Globus pallidus (tissue), 1 donor: Measurements from ENCODE around the gene STX1A.
"Not testable (repeated sequence)": the region's sequence is repeated elsewhere in the genome, so short reads cannot be mapped to it uniquely, and the experiment has no call there.

Experiments
- DNase-seq: peaks from one replicate; pipeline ENCODE4 v3.0.0-alpha.2; 2015; ENCODE audit warnings: low spot score

The STX1A gene

DNA sequence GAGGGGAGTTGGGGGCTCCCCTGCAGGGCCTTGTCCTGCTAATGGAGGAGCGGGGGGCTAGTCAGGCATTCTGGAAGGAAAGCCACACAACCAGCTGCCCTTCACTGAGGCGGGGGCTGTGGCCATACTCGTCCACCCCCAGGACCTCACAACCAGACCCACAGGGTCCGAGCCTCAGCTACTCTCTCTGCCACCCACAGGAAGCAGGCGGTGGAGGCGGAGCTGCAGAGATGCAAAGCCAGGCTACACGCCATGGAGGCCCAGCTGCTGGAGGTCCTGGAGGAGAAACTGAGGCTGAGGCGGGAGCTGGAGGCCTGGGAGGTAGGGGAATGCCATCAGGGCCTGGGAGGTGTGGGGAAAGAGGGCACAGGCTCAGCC is 16.0 kb upstream of the STX1A start:
- DNase-seq, result no peak

GRCh38 chr7:73734619-73735527 is 15.4 kb upstream of the STX1A start:
- DNase-seq, result peak; percentile 45

- no peak for DNase-seq
These were observed 12.9 kb upstream of the STX1A start for GRCh38 chr7:73732397-73732796.

DNA sequence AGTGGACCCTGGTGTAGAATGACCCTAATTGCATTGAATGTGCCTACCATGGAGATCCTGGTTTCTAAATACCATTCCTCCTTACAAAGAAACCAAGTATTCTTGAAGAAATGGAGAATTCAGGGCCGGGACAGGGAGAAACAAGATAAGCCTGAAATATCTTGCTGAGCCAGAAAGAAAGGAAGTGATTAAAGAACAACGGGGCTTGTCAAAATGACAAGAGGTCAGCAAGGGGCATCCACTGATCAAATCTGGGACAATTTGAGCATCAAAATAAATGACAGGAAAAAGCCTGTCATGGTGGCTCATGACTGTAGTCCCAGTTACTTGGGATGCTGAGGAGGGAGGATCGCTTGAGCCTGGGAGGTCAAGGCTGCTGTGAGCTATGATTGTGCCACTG is 11.0 kb upstream of the STX1A start:
- no peak for DNase-seq

DNA sequence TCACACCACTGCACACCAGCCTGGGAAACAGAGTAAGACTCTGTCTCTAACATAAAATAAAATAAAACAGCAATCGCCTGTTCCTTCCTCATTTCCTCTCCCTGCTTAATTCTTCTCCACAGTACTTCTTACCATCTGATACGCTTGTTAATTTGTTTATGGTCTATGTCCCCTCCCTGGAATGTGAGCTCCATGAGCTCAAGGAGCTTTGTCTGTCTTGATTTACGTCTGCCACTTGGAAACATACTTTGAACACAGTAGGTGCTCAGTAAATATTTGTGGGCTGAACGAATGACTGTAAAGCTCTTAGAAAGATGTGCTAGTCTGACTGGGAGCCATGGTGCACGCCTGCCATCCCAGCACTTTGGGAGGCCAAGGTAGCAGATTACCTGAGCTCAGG is 9.1 kb upstream of the STX1A start:
- no peak for DNase-seq

GRCh38 chr7:73727952-73728351 is 8.5 kb upstream of the STX1A start:
- no peak for DNase-seq

GRCh38 chr7:73726083-73726466 is 6.6 kb upstream of the STX1A start:
- DNase-seq, result no peak

- DNase-seq, result no peak
These were observed 4.3 kb upstream of the STX1A start for GRCh38 chr7:73723813-73724212.

DNA sequence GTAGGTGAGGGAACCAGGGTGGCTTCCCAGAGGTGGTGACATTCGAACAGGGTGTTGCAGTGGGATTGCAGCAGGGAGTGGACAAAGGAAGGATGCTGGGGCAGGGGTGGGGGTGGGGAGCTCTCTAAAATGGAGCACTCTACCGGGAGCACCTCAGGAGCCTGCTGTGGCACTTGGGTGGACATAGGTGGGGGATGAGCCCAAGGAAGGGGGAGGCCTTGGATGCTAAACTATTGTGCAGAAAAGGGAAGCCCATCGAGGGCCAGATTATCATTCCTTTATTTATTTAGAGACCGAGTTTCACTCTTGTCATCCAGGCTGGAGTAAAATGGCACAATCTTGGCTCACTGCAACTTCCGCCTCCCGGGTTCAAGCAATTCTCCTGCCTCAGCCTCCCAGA is 3.3 kb upstream of the STX1A start:
- no peak for DNase-seq

DNA sequence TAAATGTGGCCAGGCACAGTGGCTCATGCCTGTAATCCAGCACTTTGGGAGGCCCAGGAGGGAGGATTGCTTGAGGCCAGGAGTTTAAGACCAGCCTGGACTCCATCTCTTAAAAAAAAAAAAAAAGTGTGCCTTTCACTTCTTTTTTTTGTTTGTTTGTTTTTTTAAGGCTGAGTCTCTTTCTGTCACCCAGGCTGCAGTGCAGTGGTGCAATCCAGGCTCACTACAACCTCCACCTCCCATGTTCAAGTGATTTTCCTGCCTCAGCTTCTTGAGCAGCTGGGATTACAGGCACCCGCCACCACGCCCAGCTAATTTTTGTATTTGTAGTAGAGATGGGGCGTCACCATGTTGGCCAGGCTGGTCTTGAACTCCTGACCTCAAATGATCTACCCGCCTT is 2.7 kb upstream of the STX1A start:
- DNase-seq, result not testable (repeated sequence)

DNA sequence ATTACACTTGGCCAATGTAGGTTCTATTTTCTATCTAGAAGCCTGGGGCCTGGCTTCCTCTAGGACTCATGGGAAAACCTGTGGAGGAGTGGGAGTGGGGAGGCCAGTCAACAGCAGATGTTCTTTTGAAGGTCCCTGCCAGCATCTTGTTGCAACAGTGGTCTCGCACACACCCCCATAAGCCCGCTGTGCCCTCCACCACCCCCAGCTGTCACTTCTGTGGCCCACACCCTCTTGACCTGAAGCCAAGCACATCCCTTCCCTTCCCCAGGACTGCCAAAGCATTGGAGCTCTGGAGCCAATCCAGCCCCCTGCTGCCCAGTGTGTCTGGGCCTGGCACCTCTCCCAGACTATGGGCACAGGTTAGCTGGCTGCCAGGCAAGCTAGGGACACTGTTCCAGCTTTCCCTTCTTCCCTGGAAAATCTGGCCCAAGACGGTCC is 1.9 kb upstream of the STX1A start:
- peak; percentile 69 for DNase-seq

DNA sequence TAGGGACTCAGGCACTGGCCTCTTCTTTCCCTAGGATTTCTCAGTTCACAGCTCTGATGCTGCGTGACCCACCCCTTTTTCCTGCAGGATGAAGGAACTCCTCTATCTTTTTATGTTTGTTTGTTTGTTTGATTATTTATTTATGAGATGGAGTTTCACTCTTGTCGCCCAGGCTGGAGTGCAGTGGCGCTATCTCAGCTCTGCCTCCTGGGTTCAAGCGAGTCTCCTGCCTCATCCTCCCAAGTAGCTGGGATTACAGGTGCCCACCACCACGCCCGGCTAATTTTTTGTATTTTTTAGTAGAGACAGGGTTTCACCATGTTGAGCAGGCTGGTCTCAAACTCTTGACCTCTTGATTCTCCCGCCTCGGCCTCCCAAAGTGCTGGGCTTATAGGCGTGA is 974 bp upstream of the STX1A start:
- not testable (repeated sequence) for DNase-seq

DNA sequence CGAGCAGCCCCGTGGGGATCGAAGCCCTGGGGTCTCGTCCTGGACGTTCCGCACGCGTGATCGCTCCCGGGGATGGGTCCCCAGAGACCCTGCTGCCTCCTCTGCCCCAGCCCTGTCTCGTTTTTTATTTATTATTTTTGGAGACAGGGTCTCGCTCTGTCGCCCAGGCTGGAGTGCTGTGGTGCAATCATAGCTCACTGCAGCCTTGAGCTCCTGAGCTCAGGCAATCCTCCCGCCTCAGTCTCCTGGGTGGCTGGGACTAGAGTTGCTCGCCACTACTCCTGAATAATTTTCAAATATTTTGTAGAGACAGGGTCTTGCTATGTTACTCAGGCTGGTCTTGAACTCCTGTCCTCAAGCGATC is 319 bp upstream of the STX1A start:
- DNase-seq, result no peak

- no peak for DNase-seq
These were observed 1.0 kb downstream of the STX1A start for GRCh38 chr7:73718438-73718881.

DNA sequence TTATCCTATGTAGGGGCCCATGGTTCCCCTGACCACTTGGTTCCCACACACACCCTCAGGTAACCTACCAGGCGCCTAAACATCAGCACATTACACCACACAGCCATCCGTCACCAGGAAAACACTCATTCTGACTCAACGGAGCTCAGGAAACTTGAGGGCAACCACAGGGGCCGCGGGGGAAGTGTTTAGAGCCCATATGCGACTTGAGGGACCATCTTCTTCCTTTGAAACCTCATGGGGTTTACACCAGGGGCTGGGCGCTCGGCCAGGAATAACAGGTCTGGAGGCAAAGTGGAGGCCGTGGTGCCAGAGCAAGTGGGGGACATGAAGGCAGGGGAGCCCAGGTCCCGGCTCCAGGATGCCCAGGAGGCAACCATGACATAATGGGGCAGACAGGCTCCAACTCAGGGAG is 1.5 kb downstream of the STX1A start:
- DNase-seq, result no peak

- DNase-seq, result no peak
These were observed 2.3 kb downstream of the STX1A start for GRCh38 chr7:73717025-73717807.

DNA sequence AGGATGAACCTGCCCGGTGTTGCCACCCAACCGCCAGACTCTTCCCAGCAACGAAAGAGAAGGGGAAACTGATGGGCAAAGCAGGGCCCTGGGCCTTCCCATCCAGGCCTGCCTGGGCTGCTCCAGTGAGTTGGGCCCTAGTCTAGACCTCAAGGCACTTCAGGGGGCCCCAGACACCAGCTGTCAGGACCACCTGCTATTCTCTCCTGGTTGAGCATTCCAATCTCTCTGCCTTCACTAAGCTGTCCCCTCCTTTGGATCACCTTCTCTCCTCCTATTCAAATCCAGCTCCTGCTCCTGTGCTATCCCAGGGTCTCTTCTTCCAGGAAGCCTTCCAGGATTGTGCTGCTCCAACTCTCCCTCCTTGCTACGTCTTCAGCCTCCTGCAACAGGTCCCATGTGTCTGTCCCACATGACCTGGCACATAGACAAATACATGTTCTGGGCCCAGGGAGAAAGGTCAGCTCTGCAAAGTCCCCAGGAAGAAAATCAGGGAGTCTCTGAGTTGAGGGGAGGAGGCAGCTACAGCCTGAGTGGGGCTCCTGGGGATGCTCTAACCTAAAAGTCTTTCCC is 3.1 kb downstream of the STX1A start:
- DNase-seq, result no peak

GRCh38 chr7:73715648-73716317 is 3.7 kb downstream of the STX1A start:
- DNase-seq, result no peak

DNA sequence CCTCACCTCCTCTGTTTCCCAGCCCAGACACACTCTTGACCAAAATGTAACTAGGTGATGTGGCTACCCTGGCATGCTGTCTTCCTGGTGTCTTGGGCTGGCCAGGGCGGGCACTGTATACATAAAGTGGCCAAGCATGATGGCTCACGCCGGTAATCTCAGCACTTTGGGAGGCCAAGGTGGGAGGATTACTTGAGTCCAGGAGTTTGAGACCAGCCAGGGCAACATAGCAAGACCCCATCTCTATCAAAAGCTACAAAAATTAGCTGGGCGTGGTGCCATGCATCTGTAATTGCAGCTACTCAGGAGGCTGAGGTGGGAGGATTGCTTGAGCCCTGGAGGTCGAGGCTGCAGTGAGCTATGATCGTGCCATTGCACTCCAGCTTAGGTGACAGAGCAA is 6.2 kb downstream of the STX1A start:
- DNase-seq, result not testable (repeated sequence)

GRCh38 chr7:73712773-73713172 is 6.7 kb downstream of the STX1A start:
- DNase-seq, result no peak

DNA sequence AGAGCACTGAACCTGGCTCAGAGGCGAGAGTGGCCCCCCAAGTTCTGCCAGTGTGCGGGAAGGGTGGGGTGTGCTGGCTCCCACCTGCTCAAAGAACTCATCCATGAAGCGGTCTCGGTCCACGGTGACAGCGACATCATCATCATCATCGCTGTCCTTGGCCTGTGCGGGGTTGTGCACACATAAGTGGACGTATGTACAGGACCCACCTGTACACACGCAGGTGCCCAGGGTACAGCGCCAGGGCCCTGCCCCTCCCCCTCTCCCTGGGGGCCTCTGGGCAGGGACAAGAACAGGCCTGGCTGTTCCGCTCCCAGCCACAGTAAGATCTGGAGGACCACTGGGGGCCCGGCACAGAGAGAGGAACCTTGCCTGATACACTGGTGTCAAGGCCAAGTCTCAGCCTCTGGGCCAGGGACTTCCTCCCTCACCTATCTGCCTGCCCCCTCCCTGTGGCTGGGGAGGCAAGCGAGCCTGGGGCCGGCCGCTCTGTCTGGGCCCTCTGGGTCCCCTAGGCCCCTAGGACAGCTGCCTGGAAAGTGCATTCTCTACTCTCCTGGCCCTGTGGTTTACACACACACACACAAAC is 10.4 kb downstream of the STX1A start:
- DNase-seq, result no peak

DNA sequence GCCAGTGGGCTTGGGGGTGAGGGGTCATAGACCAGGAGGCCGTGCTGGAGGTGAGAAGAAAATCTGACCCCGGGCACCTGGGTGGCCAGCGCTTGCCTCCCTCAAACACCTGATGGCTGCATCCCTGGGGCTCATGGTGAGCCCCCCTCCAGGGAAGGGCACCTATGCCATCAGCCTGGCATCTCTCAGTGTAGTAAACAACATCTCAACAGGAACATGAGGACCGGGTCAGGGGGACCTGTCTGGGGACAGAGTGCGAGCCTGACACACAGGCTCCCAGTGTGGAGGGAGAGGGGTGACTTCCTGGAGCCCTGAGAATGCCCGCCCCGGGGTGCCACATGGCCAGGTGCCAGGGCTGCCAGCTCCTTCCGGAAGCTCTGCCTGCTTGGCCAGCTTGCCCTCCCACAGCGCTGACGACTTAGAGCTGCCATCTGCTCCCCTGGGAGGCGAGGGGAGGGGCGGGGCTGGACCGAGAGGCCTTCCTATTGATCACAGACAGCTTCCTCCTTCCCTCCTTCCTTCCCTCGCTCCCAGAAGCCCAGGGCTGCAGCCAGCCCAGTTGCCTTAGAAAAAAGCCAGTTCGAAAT is 12.3 kb downstream of the STX1A start:
- DNase-seq, result no peak
